Activated CD4-positive, CD25-positive, alpha-beta regulatory T cell treated with anti-CD3 and anti-CD28 coated beads, Interleukin-2, amount 50 U/mL, for 16 hours (primary cell): ENCODE results near the gene MED10.

Experiments used
- DNase-seq: peaks from one replicate; pipeline ENCODE4 v3.0.0-alpha.2; 2020; ENCODE audit warnings: low read depth, low spot score

MED10 gene

GRCh38 chr5:6399980-6400910 is 21.9 kb upstream of the MED10 start:
- DNase-seq, result no peak

- DNase-seq, result no peak
Measured at GRCh38 chr5:6398570-6399230, 20.4 kb upstream of the MED10 start.

DNA sequence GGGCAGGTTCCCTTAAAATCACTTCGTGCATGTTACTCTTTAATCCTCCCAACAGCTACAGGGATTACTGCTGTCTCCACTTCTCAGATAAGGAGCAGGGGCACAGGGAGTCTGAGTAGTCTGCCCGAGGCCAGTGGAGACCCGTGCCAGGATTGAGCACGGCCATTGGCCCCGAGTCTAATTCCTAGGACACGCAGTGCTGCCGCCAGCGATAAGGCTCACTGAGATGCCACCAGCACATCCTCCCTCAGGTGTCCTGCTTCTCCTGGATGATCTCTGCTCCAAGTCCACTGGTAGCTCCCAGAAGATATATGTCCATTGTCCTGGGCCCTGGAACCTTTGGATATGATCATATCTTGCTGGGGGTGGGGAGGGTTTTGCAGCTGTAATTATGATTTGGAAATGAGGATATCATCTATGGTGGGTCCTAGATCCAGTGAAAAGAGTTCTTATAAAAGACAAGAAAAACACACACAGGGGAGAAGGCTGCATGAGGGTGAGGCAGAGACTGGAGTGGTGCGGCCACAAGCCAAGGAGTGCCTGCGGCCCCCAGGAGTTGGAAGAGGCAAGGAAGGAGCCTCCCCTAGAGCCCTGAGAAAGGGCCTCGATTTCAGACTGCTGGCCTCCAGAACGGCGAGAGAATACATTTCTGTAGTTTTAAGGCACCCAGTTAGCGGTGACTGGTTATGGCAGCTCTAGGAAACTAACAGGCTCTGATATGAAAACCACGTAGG is 19.4 kb upstream of the MED10 start:
- DNase-seq, result no peak

GRCh38 chr5:6396836-6397535 is 18.6 kb upstream of the MED10 start:
- DNase-seq, result no peak

DNA sequence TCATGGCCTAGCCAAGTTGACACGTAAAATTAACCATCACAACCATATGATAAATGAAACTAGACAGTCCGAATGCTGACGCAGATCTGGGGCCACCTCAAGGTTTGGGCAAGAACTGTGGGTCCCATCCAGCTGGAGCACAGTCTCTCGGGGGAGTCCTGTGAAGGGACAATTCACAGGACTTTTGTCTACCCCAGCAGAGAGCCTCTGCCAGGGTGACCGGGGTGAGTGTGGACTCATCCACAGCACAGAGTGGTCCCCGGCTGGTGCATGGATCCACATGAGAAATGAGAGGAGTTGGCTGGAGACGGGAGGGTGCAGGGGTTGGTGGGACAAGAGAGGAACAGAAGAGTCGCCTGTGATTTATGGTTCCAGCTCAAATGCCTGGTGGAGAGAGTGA is 17.7 kb upstream of the MED10 start:
- DNase-seq, result no peak

DNA sequence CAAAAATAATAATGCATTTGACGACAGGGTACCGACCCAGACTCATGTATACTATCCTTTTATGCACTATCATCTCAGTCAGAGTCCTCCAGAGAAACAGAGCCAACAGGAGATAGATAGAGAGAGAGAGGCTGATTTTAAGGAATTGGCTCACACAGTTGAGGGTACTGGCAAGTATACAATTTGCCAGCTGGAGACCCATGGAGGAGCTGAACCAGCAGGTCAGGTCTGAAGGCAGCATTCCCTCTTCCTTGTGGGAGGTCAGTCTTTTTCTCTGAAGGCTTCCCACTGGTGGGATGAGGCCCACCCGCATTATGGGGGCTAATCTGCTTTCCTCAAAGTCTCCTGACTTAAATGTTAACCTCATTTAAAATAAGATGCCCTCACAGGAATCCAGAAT is 17.3 kb upstream of the MED10 start:
- no peak for DNase-seq

DNA sequence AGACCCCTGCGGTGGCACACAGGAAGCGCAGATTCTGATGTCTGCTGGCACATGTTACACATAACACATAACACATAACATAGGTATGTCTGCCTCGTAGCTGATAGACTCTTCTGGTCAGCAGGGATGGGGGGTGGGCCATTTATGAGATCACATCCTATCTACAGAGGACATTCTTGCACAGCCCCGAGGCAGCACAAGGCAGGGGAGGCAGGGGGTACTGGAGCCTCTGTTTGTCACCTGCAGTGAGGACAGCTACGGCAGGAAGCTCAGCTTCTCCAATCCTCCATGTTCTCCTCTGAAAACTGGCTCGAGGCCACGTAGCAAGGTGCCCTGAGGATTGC is 16.7 kb upstream of the MED10 start:
- DNase-seq, result no peak

DNA sequence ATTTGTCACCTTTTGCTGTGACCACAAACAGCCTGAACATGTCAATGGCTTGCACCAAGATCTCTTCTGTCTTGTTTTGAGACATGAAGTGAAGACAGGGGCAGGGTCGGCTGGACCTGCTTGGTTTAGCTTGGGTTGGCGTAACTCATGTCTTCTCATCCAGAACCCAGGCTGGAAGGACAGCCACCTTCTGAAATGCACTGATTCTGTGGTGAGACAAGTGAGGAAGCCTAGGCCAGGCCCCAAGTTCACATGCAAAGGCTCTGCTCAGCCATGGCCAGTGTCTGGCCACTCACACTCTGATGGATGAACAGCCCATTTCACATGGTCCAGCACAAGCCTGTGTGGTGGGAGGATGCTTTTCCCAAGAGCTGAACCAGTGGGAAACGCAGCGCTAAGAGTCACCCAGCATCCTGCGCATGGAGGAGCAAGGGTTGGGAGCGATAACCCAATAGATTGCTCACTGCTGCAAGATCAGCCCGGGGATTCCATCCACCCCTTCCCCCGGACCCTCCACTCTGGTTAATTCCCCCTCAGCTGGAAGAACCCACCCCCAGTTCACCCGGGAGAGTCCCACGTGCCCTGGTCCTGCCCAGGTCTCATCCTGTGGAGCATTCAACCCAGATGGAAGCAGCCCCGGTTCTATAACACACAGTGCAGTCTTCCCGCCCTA is 16.2 kb upstream of the MED10 start:
- no peak for DNase-seq

DNA sequence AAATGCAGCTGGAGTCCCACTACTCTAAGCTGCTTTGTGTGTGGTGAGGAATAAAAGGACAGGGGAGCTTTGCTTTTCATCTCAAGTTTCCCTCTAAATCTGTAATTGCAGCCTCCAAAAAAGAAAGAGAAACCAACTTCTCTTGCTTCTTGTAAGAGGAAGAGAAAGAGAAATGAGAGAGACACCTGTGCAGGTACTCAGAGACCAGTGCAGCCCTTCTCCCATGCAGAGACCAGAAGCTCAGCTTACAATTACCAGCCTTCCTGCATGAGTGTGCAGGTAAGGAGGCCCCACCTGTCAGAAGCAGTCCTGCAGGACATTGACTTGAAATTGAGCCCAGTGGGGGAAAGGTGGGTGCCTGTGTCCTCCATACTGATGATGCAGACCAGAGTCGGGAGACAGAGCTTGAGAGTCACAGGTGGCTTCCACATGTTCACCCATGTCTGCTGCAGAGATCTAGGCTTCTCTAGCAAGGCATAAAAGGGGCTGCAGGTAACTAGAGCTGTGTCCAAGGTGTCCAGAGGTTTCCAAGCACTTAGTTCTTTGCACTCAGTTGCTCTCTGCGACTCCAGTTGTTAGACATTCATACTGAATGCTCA is 15.3 kb upstream of the MED10 start:
- DNase-seq, result no peak

DNA sequence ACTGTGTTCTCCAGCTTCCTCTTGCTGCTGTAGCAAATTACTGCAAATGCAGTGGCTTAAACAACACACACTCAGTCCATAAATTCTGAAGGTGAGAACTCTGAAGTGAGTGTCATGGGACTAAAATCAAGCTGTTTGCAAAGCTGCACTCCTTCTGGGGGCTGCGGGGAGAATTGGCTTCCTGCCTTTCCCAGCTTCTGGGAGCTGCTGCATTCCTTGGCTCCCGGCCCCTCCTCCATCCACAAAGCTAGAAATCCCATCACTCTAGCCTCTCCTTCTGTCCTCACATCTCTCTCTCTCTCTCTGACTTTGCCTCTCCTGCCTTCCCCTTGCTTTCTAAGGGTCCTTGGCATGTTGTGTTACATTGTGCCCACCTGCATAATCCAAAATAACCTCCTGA is 14.2 kb upstream of the MED10 start:
- DNase-seq, result no peak

- DNase-seq, result no peak
Measured at GRCh38 chr5:6391151-6391550, 12.8 kb upstream of the MED10 start.

GRCh38 chr5:6389946-6390530 is 11.7 kb upstream of the MED10 start:
- no peak for DNase-seq

DNA sequence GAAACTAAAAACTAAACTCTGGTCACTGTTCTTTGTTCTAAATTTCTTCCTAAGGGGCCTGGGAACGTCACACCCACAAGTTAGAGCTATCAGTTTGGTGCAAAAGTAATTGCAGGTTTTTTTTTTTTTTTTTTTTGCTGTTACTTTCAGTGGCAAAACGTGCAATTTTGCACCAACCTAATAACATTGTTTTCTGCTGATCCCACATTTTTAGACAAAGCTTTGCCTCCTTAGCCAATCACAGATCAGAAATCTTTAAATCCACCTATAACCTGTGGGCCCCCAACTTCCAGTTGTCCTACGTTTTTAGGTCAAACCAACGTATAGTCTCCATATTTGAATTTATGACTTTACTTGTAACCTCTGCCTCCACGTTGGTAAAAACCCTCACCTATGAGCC is 11.1 kb upstream of the MED10 start:
- DNase-seq, result no peak

DNA sequence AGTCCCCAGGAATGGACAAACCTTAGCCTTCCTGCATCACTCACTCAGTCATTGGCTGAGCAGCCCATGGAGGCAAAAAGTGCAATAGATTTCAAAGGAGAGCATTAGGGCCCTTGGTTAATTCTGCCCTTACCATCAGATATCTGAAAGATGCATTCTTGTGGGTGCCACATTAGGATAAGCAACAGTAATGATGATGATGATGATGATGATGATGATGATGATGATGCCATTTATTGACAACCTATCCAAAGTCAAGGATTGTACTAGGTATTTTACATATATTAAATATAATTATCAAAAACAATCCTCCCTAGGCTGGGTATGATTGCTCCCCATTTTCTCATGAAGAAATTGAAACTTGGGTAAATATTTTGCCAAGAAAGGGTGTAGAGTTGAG is 9.6 kb upstream of the MED10 start:
- no peak for DNase-seq

GRCh38 chr5:6386271-6386670 is 7.9 kb upstream of the MED10 start:
- no peak for DNase-seq

DNA sequence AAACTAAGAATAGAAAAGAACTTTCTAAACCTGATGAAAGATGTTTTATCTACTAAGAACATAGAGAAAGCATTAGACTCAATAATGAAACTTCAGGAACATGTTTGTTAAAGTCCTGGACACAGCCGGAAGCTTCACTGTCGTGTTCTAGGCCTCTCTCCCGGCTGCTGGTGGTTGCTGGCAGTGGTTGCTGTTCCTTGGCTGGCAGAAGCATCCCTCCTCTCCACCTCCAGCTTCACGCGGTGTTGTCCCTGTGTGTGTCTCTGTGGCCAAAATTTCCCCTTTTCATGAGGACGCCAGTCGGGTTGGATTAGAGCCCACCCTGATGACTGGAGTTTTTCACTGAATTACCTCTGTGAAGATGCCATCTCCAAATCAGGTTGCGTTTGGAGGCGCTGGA is 6.5 kb upstream of the MED10 start:
- DNase-seq, result no peak

- no peak for DNase-seq
Measured at GRCh38 chr5:6383376-6383775, 5.0 kb upstream of the MED10 start.

- DNase-seq, result no peak
Measured at GRCh38 chr5:6379246-6379645, 899 bp upstream of the MED10 start.

- no peak for DNase-seq
Measured at GRCh38 chr5:6378766-6379103, 388 bp upstream of the MED10 start.

- no peak for DNase-seq
Measured at GRCh38 chr5:6377582-6377904, 804 bp downstream of the MED10 start.

DNA sequence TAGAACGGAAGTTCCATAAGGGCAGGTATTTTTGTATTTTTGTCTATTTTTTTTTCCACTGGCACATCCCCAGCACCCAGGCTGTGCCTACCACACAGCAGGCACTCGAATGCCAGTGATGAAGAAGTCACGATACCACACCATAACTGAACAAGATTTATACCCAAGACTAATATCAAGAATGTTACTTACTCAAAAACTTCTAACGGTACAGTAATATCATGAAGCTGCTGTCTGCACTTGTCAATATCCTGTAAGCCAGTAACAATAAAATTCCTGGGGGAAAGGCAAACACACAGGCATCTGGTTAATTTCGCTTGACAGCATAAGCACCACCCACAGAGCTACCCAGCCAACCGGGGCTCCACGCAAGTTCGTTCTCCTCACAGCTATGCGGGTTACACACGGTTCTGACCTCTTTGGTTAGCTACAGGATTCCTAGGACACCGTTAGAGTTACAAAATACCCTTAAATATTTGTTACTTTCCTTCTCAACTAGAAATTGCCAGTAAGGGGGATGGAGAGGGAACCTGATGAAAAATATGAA is 1.3 kb downstream of the MED10 start:
- DNase-seq, result no peak
